Stimulated activated CD4-positive, alpha-beta T cell treated with anti-CD3 and anti-CD28 coated beads, Interleukin-12 subunit alpha, Interleukin-12 subunit beta, amount 100 ng/mL, for 48 hours (primary cell): ENCODE measurements around the gene TMEM119.
A peak's percentile ranks its signal among the peaks of the same experiment; 100 is the strongest.
"Not testable (repeated sequence)": the region's sequence is repeated elsewhere in the genome, so short reads cannot be mapped to it uniquely, and the experiment has no call there.

Source experiments
- DNase-seq, 3 donors: peaks; one replicate each; pipeline ENCODE4 v3.0.0-alpha.2; 2020; ENCODE audit warnings: low read depth in 2 of 3, low spot score in 1 of 3

The TMEM119 gene

GRCh38 chr12:108635201-108635996, 37.5 kb upstream of the TMEM119 start:
- no peak for DNase-seq

GRCh38 chr12:108634341-108634751, 36.5 kb upstream of the TMEM119 start:
- DNase-seq = peak in 1 of 3 donors; percentile 52

GRCh38 chr12:108633534-108634248, 35.8 kb upstream of the TMEM119 start, which contains the start of gene SELPLG:
Gene SELPLG (minus strand): TSS chr12:108633894. CDS start chr12:108624307, 9,587 bp downstream.
- DNase-seq = peak; percentile 71 to 78 (median 71)

GRCh38 chr12:108633081-108633533, 35.2 kb upstream of the TMEM119 start:
- DNase-seq = no peak

- not testable (repeated sequence) for DNase-seq
These were observed 33.4 kb upstream of the TMEM119 start for GRCh38 chr12:108631261-108631660.

- no peak for DNase-seq
These were observed 32.8 kb upstream of the TMEM119 start for GRCh38 chr12:108630481-108631207.

- peak; percentile 44 to 65 (median 53) for DNase-seq
These were observed 32.1 kb upstream of the TMEM119 start for GRCh38 chr12:108629824-108630476.

GRCh38 chr12:108629151-108629550, 31.3 kb upstream of the TMEM119 start:
- DNase-seq = no peak

GRCh38 chr12:108627134-108627920, 29.4 kb upstream of the TMEM119 start:
- no peak for DNase-seq

GRCh38 chr12:108625228-108625627, 27.3 kb upstream of the TMEM119 start:
- DNase-seq = no peak

GRCh38 chr12:108623577-108623976, 25.7 kb upstream of the TMEM119 start:
- no peak for DNase-seq

GRCh38 chr12:108622921-108623514, 25.1 kb upstream of the TMEM119 start:
- DNase-seq = no peak

GRCh38 chr12:108622421-108622820, 24.5 kb upstream of the TMEM119 start:
- no peak for DNase-seq

- DNase-seq = no peak
These were observed 23.3 kb upstream of the TMEM119 start for GRCh38 chr12:108621161-108621560.

GRCh38 chr12:108620236-108620879, 22.5 kb upstream of the TMEM119 start:
- no peak for DNase-seq

- no peak for DNase-seq
These were observed 21.7 kb upstream of the TMEM119 start for GRCh38 chr12:108619369-108620160.

GRCh38 chr12:108618953-108619274, 21.0 kb upstream of the TMEM119 start:
- not testable (repeated sequence) for DNase-seq

- DNase-seq = peak; percentile 59 to 76 (median 71)
These were observed 20.4 kb upstream of the TMEM119 start for GRCh38 chr12:108618079-108618952.
